Right atrium auricular region (tissue), 2 donors: ENCODE data around the gene REEP6. TPM values are rescaled to one million over a fixed set of nuclear protein-coding genes. Genes with fewer than 3 reads are reported as not detected.

Experiments
- DNase-seq: peaks from one replicate; pipeline ENCODE4 v3.0.0-alpha.2; 2019; ENCODE audit warnings: low spot score
- H3K27ac ChIP-seq, 2 donors: fragments of 200-600 bp; sonication (generic); 1 replicate in 1 of 2; 2 replicates in 1 of 2; pipeline ENCODE4 v1.5.1; 2016 to 2019
- H3K27me3 ChIP-seq, 2 donors: fragments of 200-600 bp; sonication (generic); one replicate each; pipeline versions ENCODE4 v1.5.1 to v1.6.0; 2017 to 2019
- H3K36me3 ChIP-seq: fragments of 200-600 bp; sonication (generic); one replicate; pipeline ENCODE4 v1.5.1; 2016
- H3K4me1 ChIP-seq, 2 donors: fragments of 200-600 bp; sonication (generic); one replicate each; pipeline versions ENCODE4 v1.5.1 to v1.6.0; 2017 to 2019
- H3K4me3 ChIP-seq, 2 donors: fragments of 200-600 bp; sonication (generic); 1 replicate in 1 of 2; 2 replicates in 1 of 2; pipeline ENCODE4 v1.5.1; 2017 to 2019; ENCODE audit warnings: mild to moderate bottlenecking in 1 of 2, moderate library complexity in 1 of 2
- H3K9me3 ChIP-seq, 2 donors: fragments of 200-600 bp; sonication (generic); one replicate each; pipeline ENCODE4 v1.5.1; 2019
- CTCF ChIP-seq, 2 donors: fragments of 200-600 bp; sonication (generic); IDR thresholded peaks; one replicate each; pipeline ENCODE4 v1.5.1; 2019; ENCODE audit warnings: antibody characterized with exemption in 2 of 2
- total RNA-seq, 2 donors: library from RNA; depleted of rRNA; stranded (reverse); fragments of >200 nt; gene quantifications; one replicate each; pipeline ENCODE4 v1.1.0, GENCODE V29; 2016

The REEP6 gene
- total RNA-seq, 2 donors from 2014 or later = 1.3 to 2.3 TPM

GRCh38 chr19:1501200-1501595 lies 10.2 kb downstream of the REEP6 start:
- no peaks in the 10 kb centered on the region for H3K9me3 ChIP-seq
- H3K36me3 ChIP-seq = peaks cover 11% of the 10 kb centered on the region
- no peak overlapping the region for H3K4me3 ChIP-seq
- H3K27me3 ChIP-seq = no peaks in the 10 kb centered on the region
- H3K27ac ChIP-seq = no peak overlapping the region
- no peak for TF ChIP-seq CTCF (IDR thresholded peaks at IDR 0.05)
- no peak for DNase-seq
- peaks cover 0 to 11% of the 10 kb centered on the region in 2 donors for H3K4me1 ChIP-seq

GRCh38 chr19:1502433-1503088 lies 11.6 kb downstream of the REEP6 start:
- peaks cover 0 to 16% of the 10 kb centered on the region in 2 donors for H3K4me1 ChIP-seq
- DNase-seq = no peak
- peaks cover 11% of the 10 kb centered on the region for H3K36me3 ChIP-seq
- TF ChIP-seq CTCF (IDR thresholded peaks at IDR 0.05) = no peak
- H3K4me3 ChIP-seq = no peak overlapping the region
- no peaks in the 10 kb centered on the region for H3K27me3 ChIP-seq
- no peaks in the 10 kb centered on the region for H3K9me3 ChIP-seq
- no peak overlapping the region for H3K27ac ChIP-seq

GRCh38 chr19:1503089-1503924 lies 12.3 kb downstream of the REEP6 start:
- Histone ChIP-seq H3K4me3 (peak overlapping the region in 1 of 2 donors; percentile 22), H3K9me3 (no peaks in the 10 kb centered on the region), H3K27me3 (no peaks in the 10 kb centered on the region), H3K4me1 (peaks cover 0 to 16% of the 10 kb centered on the region in 2 donors), H3K36me3 (peaks cover 11% of the 10 kb centered on the region), H3K27ac (no peak overlapping the region)
- no peak for DNase-seq
- peak; percentile 69 to 83 for TF ChIP-seq CTCF (IDR thresholded peaks at IDR 0.05)

GRCh38 chr19:1503925-1504773 lies 13.2 kb downstream of the REEP6 start:
- no peaks in the 10 kb centered on the region for H3K27me3 ChIP-seq
- H3K27ac ChIP-seq = no peak overlapping the region
- no peaks in the 10 kb centered on the region for H3K9me3 ChIP-seq
- H3K4me3 ChIP-seq = peak overlapping the region in 1 of 2 donors; percentile 22
- peaks cover 0 to 16% of the 10 kb centered on the region in 2 donors for H3K4me1 ChIP-seq
- DNase-seq = no peak
- TF ChIP-seq CTCF (IDR thresholded peaks at IDR 0.05) = no peak
- peaks cover 11% of the 10 kb centered on the region for H3K36me3 ChIP-seq

GRCh38 chr19:1505012-1505411 lies 14.0 kb downstream of the REEP6 start:
- TF ChIP-seq CTCF (IDR thresholded peaks at IDR 0.05) = no peak
- H3K27ac ChIP-seq = no peak overlapping the region
- no peak overlapping the region for H3K4me3 ChIP-seq
- no peak for DNase-seq
- peaks cover 0 to 16% of the 10 kb centered on the region in 2 donors for H3K4me1 ChIP-seq
- H3K27me3 ChIP-seq = no peaks in the 10 kb centered on the region
- H3K36me3 ChIP-seq = peaks cover 11% of the 10 kb centered on the region
- no peaks in the 10 kb centered on the region for H3K9me3 ChIP-seq
